ENCODE measurements around the gene RGS6.

- no peak for TF ChIP-seq GATA2 (IDR thresholded peaks at IDR 0.05; ENCODE audit: low read depth, low read length)
- TF ChIP-seq GATA3 (IDR thresholded peaks at IDR 0.05; ENCODE audit: low read depth, low read length) = no peak
Measured at GRCh38 chr14:72126561-72126960, 194.3 kb downstream of the RGS6 start.
